ENCODE results near the gene KAZN. TPM values are rescaled to one million over a fixed set of nuclear protein-coding genes. Genes with fewer than 3 reads are reported as not detected.

Gene KAZN
- polyA plus RNA-seq, 4 donors: 3.0 to 39.5 (median 4.4) TPM

- Histone ChIP-seq H3K27me3 (ENCODE audit: control insufficient read depth in 3 of 3, insufficient read depth in 3 of 3, low read length in 3 of 3) (no peaks in the 10 kb centered on the region), H3K27ac (ENCODE audit: low read depth in 1 of 3, low read length in 2 of 3) (no peak overlapping the region), H3K4me1 (ENCODE audit: control insufficient read depth in 3 of 3, insufficient read depth in 2 of 3, low read depth in 1 of 3, low read length in 2 of 3) (no peaks in the 10 kb centered on the region), H3K36me3 (ENCODE audit: control insufficient read depth in 3 of 3, insufficient read depth in 2 of 3, low read depth in 1 of 3, low read length in 3 of 3) (no peaks in the 10 kb centered on the region), H3K4me3 (ENCODE audit: low read depth in 1 of 3, low read length in 3 of 3) (no peak overlapping the region), H3K9me3 (ENCODE audit: control insufficient read depth in 2 of 2, insufficient read depth in 1 of 2, low read depth in 1 of 2, low read length in 1 of 2) (no peaks in the 10 kb centered on the region)
- DNase-seq: no peak
- WGBS, 3 donors: 89 to 93% (median 92%) methylated on average over 3 of the region's 3 CpGs
- FAIRE-seq: no peak
Observed at GRCh38 chr1:14611792-14612191, 13.3 kb downstream of the KAZN start.

- no peaks in the 10 kb centered on the region for H3K4me1 ChIP-seq (ENCODE audit: control insufficient read depth in 3 of 3, insufficient read depth in 2 of 3, low read depth in 1 of 3, low read length in 2 of 3)
- DNase-seq: no peak
- no peaks in the 10 kb centered on the region for H3K36me3 ChIP-seq (ENCODE audit: control insufficient read depth in 3 of 3, insufficient read depth in 2 of 3, low read depth in 1 of 3, low read length in 3 of 3)
- no peaks in the 10 kb centered on the region for H3K9me3 ChIP-seq (ENCODE audit: control insufficient read depth in 2 of 2, insufficient read depth in 1 of 2, low read depth in 1 of 2, low read length in 1 of 2)
- H3K27ac ChIP-seq (ENCODE audit: low read depth in 1 of 3, low read length in 2 of 3): no peak overlapping the region
- H3K27me3 ChIP-seq (ENCODE audit: control insufficient read depth in 3 of 3, insufficient read depth in 3 of 3, low read length in 3 of 3): no peaks in the 10 kb centered on the region
- FAIRE-seq: no peak
- 87 to 95% (median 93%) methylated on average over 5 of the region's 5 CpGs for WGBS, 3 donors
- no peak overlapping the region for H3K4me3 ChIP-seq (ENCODE audit: low read depth in 1 of 3, low read length in 3 of 3)
Observed at GRCh38 chr1:14612256-14612655, 13.8 kb downstream of the KAZN start.

- Histone ChIP-seq H3K27ac (ENCODE audit: low read depth in 1 of 3, low read length in 2 of 3) (no peak overlapping the region), H3K4me1 (ENCODE audit: control insufficient read depth in 3 of 3, insufficient read depth in 2 of 3, low read depth in 1 of 3, low read length in 2 of 3) (no peaks in the 10 kb centered on the region), H3K4me3 (ENCODE audit: low read depth in 1 of 3, low read length in 3 of 3) (no peak overlapping the region), H3K27me3 (ENCODE audit: control insufficient read depth in 3 of 3, insufficient read depth in 3 of 3, low read length in 3 of 3) (no peaks in the 10 kb centered on the region), H3K36me3 (ENCODE audit: control insufficient read depth in 3 of 3, insufficient read depth in 2 of 3, low read depth in 1 of 3, low read length in 3 of 3) (no peaks in the 10 kb centered on the region), H3K9me3 (ENCODE audit: control insufficient read depth in 2 of 2, insufficient read depth in 1 of 2, low read depth in 1 of 2, low read length in 1 of 2) (peaks cover 0 to 11% of the 10 kb centered on the region in 2 donors)
- 61 to 83% (median 65%) methylated on average over 3 of the region's 3 CpGs for WGBS, 3 donors
- no peak for DNase-seq
- no peak for FAIRE-seq
Observed at GRCh38 chr1:14613926-14614325, 15.4 kb downstream of the KAZN start.

GRCh38 chr1:14614341-14614740, 15.9 kb downstream of the KAZN start:
- Histone ChIP-seq H3K36me3 (ENCODE audit: control insufficient read depth in 3 of 3, insufficient read depth in 2 of 3, low read depth in 1 of 3, low read length in 3 of 3) (no peaks in the 10 kb centered on the region), H3K4me3 (ENCODE audit: low read depth in 1 of 3, low read length in 3 of 3) (no peak overlapping the region), H3K27me3 (ENCODE audit: control insufficient read depth in 3 of 3, insufficient read depth in 3 of 3, low read length in 3 of 3) (no peaks in the 10 kb centered on the region), H3K4me1 (ENCODE audit: control insufficient read depth in 3 of 3, insufficient read depth in 2 of 3, low read depth in 1 of 3, low read length in 2 of 3) (no peaks in the 10 kb centered on the region), H3K27ac (ENCODE audit: low read depth in 1 of 3, low read length in 2 of 3) (no peak overlapping the region), H3K9me3 (ENCODE audit: control insufficient read depth in 2 of 2, insufficient read depth in 1 of 2, low read depth in 1 of 2, low read length in 1 of 2) (peaks cover 0 to 11% of the 10 kb centered on the region in 2 donors)
- FAIRE-seq (no peak), DNase-seq (no peak)
- WGBS, 3 donors: 84 to 86% (median 86%) methylated on average over 6 of the region's 6 CpGs

- DNase-seq (no peak), FAIRE-seq (no peak)
- no peak overlapping the region for H3K27ac ChIP-seq (ENCODE audit: low read depth in 1 of 3, low read length in 2 of 3)
- no peaks in the 10 kb centered on the region for H3K4me1 ChIP-seq (ENCODE audit: control insufficient read depth in 3 of 3, insufficient read depth in 2 of 3, low read depth in 1 of 3, low read length in 2 of 3)
- no peak overlapping the region for H3K4me3 ChIP-seq (ENCODE audit: low read depth in 1 of 3, low read length in 3 of 3)
- no peaks in the 10 kb centered on the region for H3K36me3 ChIP-seq (ENCODE audit: control insufficient read depth in 3 of 3, insufficient read depth in 2 of 3, low read depth in 1 of 3, low read length in 3 of 3)
- H3K27me3 ChIP-seq (ENCODE audit: control insufficient read depth in 3 of 3, insufficient read depth in 3 of 3, low read length in 3 of 3): no peaks in the 10 kb centered on the region
- H3K9me3 ChIP-seq (ENCODE audit: control insufficient read depth in 2 of 2, insufficient read depth in 1 of 2, low read depth in 1 of 2, low read length in 1 of 2): peaks cover 0 to 11% of the 10 kb centered on the region in 2 donors
- 86 to 89% (median 88%) methylated on average over 12 of the region's 12 CpGs for WGBS, 3 donors
Observed at GRCh38 chr1:14615549-14616218, 17.2 kb downstream of the KAZN start.

GRCh38 chr1:14616632-14617396, 18.3 kb downstream of the KAZN start:
- no peak for FAIRE-seq
- WGBS, 3 donors: 76 to 78% (median 77%) methylated on average over 11 of the region's 11 CpGs
- no peak overlapping the region for H3K4me3 ChIP-seq (ENCODE audit: low read depth in 1 of 3, low read length in 3 of 3)
- no peaks in the 10 kb centered on the region for H3K4me1 ChIP-seq (ENCODE audit: control insufficient read depth in 3 of 3, insufficient read depth in 2 of 3, low read depth in 1 of 3, low read length in 2 of 3)
- DNase-seq: no peak
- peaks cover 0 to 11% of the 10 kb centered on the region in 2 donors for H3K9me3 ChIP-seq (ENCODE audit: control insufficient read depth in 2 of 2, insufficient read depth in 1 of 2, low read depth in 1 of 2, low read length in 1 of 2)
- H3K27ac ChIP-seq (ENCODE audit: low read depth in 1 of 3, low read length in 2 of 3): no peak overlapping the region
- no peaks in the 10 kb centered on the region for H3K27me3 ChIP-seq (ENCODE audit: control insufficient read depth in 3 of 3, insufficient read depth in 3 of 3, low read length in 3 of 3)
- H3K36me3 ChIP-seq (ENCODE audit: control insufficient read depth in 3 of 3, insufficient read depth in 2 of 3, low read depth in 1 of 3, low read length in 3 of 3): no peaks in the 10 kb centered on the region

- Histone ChIP-seq H3K4me1 (ENCODE audit: control insufficient read depth in 3 of 3, insufficient read depth in 2 of 3, low read depth in 1 of 3, low read length in 2 of 3) (no peaks in the 10 kb centered on the region), H3K27me3 (ENCODE audit: control insufficient read depth in 3 of 3, insufficient read depth in 3 of 3, low read length in 3 of 3) (no peaks in the 10 kb centered on the region), H3K36me3 (ENCODE audit: control insufficient read depth in 3 of 3, insufficient read depth in 2 of 3, low read depth in 1 of 3, low read length in 3 of 3) (no peaks in the 10 kb centered on the region), H3K27ac (ENCODE audit: low read depth in 1 of 3, low read length in 2 of 3) (no peak overlapping the region), H3K9me3 (ENCODE audit: control insufficient read depth in 2 of 2, insufficient read depth in 1 of 2, low read depth in 1 of 2, low read length in 1 of 2) (peaks cover 0 to 11% of the 10 kb centered on the region in 2 donors), H3K4me3 (ENCODE audit: low read depth in 1 of 3, low read length in 3 of 3) (no peak overlapping the region)
- FAIRE-seq (no peak), DNase-seq (no peak)
- 90 to 97% (median 90%) methylated on average over 7 of the region's 7 CpGs for WGBS, 3 donors
Observed at GRCh38 chr1:14617791-14618190, 19.3 kb downstream of the KAZN start.

GRCh38 chr1:14620941-14621340, 22.5 kb downstream of the KAZN start:
- Histone ChIP-seq H3K9me3 (ENCODE audit: control insufficient read depth in 2 of 2, insufficient read depth in 1 of 2, low read depth in 1 of 2, low read length in 1 of 2) (peaks cover 0 to 11% of the 10 kb centered on the region in 2 donors), H3K27ac (ENCODE audit: low read depth in 1 of 3, low read length in 2 of 3) (no peak overlapping the region), H3K4me1 (ENCODE audit: control insufficient read depth in 3 of 3, insufficient read depth in 2 of 3, low read depth in 1 of 3, low read length in 2 of 3) (no peaks in the 10 kb centered on the region), H3K4me3 (ENCODE audit: low read depth in 1 of 3, low read length in 3 of 3) (no peak overlapping the region), H3K27me3 (ENCODE audit: control insufficient read depth in 3 of 3, insufficient read depth in 3 of 3, low read length in 3 of 3) (no peaks in the 10 kb centered on the region), H3K36me3 (ENCODE audit: control insufficient read depth in 3 of 3, insufficient read depth in 2 of 3, low read depth in 1 of 3, low read length in 3 of 3) (no peaks in the 10 kb centered on the region)
- FAIRE-seq (no peak), DNase-seq (no peak)

Measured in small intestine (tissue), 7 donors.